GM10266 (cell line): Measurements from ENCODE around the gene NDEL1.
A peak's percentile ranks its signal among the peaks of the same experiment; 100 is the strongest.

ENCODE experiments used
- DNase-seq: peaks from one replicate; pipeline ENCODE4 v3.0.0; 2012; ENCODE audit errors: extremely low spot score
- TF ChIP-seq, protein P1 (sequence below): IDR thresholded peaks from 2 replicates; pipeline ENCODE4 v1.5.1; 2012; ENCODE audit warnings: mild to moderate bottlenecking, low read depth; ENCODE audit not compliant: control insufficient read depth, insufficient read depth; ENCODE audit errors: missing control alignments

NDEL1 gene

DNA sequence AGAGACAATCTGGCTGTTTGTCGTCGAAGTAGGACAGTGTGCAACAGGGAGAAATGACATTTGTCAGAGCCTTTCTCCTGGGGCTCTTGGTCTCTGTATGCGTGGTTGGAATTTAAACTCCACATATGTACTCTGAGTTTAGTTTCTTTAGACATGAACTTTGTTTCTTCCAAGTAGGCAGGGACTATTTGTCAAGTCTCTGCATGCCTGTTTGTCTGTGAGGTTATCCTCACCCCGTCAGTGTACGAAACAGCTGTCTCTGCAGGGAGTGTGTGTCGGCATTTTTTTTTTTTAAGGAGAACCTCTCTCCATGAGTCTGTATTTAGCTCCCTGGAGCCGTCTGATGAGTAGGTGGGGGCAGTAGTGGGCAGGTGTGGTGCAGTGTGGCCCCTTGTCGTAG, 29.7 kb downstream of the NDEL1 start:
- DNase-seq, result no peak
- TF ChIP-seq, protein P1, sequence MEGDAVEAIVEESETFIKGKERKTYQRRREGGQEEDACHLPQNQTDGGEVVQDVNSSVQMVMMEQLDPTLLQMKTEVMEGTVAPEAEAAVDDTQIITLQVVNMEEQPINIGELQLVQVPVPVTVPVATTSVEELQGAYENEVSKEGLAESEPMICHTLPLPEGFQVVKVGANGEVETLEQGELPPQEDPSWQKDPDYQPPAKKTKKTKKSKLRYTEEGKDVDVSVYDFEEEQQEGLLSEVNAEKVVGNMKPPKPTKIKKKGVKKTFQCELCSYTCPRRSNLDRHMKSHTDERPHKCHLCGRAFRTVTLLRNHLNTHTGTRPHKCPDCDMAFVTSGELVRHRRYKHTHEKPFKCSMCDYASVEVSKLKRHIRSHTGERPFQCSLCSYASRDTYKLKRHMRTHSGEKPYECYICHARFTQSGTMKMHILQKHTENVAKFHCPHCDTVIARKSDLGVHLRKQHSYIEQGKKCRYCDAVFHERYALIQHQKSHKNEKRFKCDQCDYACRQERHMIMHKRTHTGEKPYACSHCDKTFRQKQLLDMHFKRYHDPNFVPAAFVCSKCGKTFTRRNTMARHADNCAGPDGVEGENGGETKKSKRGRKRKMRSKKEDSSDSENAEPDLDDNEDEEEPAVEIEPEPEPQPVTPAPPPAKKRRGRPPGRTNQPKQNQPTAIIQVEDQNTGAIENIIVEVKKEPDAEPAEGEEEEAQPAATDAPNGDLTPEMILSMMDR, result no peak

DNA sequence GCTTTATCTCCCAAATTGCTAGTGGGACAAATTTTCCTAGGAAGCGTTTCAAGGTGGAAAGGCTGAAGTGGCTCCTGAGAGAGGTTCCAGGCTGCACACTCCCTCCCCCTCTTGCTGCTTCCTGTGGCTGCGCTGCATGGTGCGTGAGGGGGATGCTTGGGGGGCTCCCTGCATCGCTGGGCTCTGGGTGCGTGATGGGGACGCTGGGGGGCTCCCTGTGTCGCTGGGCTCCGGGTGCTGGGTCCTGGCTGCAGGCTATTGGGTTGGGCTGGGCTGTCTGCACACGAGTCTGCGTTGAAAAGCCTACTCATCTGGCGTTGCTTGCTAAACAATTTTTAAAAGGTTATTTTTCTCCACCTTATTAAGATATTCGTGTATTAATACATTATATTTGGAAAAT, 30.1 kb downstream of the NDEL1 start:
- peak; percentile 5 for DNase-seq
- TF ChIP-seq, protein P1, result no peak

DNA sequence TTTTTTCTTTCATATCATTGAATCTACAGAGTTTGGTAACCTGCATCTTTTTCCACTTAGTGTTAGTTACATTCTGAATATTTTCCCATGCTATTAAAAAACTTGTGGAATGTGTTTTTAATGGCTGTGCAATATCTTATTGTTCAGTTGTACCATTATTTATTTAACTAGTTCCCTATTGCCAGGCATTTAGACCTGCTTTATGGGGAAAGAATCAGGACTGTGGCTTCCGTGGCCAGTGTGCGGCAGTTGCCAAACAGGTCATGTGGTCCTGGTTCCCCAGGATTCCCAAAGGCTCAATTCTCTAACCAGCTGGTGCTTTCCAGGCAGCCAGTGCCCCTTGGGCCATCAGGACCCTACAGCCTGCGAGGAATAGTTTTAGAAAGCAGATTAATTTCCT, 30.8 kb downstream of the NDEL1 start:
- no peak for DNase-seq

DNA sequence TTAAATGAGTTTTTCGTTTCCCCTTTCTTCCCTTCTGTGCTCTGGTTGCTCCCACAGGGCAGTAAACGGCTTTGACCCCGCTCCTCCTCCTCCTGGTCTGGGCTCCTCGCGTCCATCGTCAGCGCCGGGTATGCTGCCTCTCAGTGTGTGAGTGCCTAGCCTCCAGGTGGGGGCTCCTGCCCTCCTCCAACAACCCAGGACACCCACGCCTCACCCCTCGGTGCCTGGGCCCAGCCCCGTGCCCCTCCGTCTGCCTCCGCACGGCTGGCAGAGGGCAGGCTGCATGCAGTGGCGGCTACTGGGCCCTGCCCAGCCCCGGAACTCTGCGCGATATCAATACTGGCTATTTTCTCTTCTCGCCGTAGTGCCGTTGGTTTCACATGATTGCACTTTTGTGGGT, 31.2 kb downstream of the NDEL1 start:
- peak; percentile 6 for DNase-seq
- TF ChIP-seq, protein P1, result no peak

More for the DNA sequence above, 30.8 kb downstream of the NDEL1 start:
- TF ChIP-seq, protein P1, result no peak

DNA sequence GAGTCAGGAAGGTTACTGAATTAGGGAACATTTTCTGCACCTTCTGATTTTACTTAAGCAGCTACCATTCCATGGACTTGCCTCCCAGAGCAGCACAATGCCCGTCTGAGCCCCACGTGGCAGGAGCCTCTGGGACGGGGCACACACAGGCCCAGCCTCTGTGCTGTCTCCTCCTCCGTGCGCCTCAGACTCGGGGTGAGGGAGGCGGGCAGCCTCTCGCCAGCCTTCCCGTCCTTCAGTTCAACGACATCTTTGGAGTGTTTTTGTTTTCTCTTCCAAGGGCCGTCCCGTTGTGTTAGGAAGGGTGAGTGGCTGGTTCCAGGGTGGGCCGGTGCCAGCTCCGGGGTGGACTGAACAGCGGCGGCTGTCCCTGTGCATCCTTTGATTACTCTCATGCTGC, 31.8 kb downstream of the NDEL1 start:
- no peak for DNase-seq
- TF ChIP-seq, protein P1, result no peak

DNA sequence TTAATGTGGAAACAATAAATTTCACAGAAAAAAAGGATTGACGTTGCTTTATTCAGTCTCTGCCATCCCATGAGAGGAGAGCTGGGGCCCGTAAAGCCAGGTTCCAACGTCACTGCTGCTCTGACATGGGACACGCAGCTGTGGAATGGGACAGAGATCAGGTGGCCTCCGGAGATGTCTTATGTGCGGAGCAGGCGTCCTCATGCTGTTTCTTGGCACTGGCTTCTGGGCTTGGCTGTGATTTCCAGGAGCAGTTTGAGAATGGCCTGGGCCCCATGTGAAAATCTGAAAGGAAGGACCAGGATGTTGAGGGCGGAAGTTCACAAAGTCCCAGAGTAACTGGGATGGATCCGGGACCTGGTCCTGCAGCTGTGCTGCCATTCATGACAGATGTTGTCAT, 32.4 kb downstream of the NDEL1 start:
- TF ChIP-seq, protein P1, result no peak

DNA sequence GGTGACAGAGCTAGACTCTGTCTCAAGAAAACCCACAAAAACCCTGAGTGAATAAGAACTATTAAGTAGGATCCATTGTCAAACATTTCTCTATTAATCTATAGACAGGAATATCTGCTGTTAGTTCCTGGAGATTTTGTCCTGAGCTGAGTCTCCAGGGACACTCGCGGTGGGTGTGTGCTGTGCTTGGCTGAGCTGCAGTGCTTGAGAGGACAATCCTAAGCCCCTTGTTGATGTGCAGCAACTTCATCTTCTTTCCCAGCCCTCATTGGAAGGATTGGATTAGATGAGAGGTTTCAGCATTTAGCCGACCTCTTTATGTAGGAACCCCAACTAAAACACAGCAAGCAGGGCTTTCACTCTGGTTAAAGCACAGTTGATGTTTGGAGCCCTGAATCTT, 33.3 kb downstream of the NDEL1 start:
- TF ChIP-seq, protein P1, result no peak
- no peak for DNase-seq

More for the DNA sequence above, 32.4 kb downstream of the NDEL1 start:
- peak; percentile 9 for DNase-seq
